Measurements from ENCODE around the gene SERPING1. TPM values are rescaled to one million over a fixed set of nuclear protein-coding genes. Genes with fewer than 3 reads are reported as not detected.

SERPING1 gene
- total RNA-seq, 1 experiment from 2014 or later, result not detected

- no peak for DNase-seq (ENCODE audit: unreplicated experiment)
- no TSS peak for BruUV-seq (replicated peaks)
- Mint-ChIP-seq H3K27ac (ENCODE audit: low read depth, unreplicated experiment) (no peak overlapping the region), H3K4me1 (ENCODE audit: insufficient read depth, unreplicated experiment) (peaks cover 5% of the 10 kb centered on the region), H3K27me3 (ENCODE audit: insufficient read depth, unreplicated experiment) (peaks cover 20% of the 10 kb centered on the region), H3K4me3 (ENCODE audit: unreplicated experiment) (no peak overlapping the region), H3K36me3 (ENCODE audit: insufficient read depth, unreplicated experiment) (peaks cover 8% of the 10 kb centered on the region), H3K9me3 (ENCODE audit: unreplicated experiment) (no peaks in the 10 kb centered on the region)
- no peak for TF ChIP-seq CTCF (IDR thresholded peaks at IDR 0.05; ENCODE audit: unreplicated experiment)
- intact Hi-C loops (cut with micrococcal nuclease), result no loop called here
- ChIA-PET CTCF (interaction anchor here (0.5 to 13.5 kb wide), 7 partner anchors 10 to 1130 kb away, joined by 3 to 198 read pairs (median 5); partner anchors contain the start of gene RTN4RL2), POLR2A (interaction anchor here (1.1 kb wide), 2 partner anchors 9 to 67 kb away, joined by 3 read pairs; partner anchors contain the start of gene UBE2L6)
These were observed 36.8 kb downstream of the SERPING1 start for GRCh38 chr11:57634311-57634710.

DNA sequence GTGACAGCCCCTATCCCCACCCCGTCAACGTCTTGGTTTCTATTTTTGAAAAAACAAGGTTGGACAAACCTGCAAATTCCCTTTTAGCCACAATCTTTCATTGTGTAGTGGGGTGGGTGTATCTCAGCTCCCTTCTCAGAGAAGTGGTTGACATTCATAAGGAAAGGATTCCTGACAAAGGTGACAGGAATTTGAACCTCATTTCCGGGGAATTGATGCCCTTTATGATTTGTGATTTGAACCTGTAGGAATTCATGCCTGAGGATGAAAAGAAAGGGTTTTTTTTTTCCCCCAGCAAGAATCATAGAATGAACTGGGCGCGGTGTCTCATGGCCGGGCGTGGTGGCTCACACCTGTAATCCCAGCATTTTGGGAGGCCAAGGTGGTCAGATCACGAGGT, 37.8 kb downstream of the SERPING1 start:
- no peak overlapping the region for H3K4me3 Mint-ChIP-seq (ENCODE audit: unreplicated experiment)

GRCh38 chr11:57637626-57638004, 40.1 kb downstream of the SERPING1 start:
- H3K36me3 Mint-ChIP-seq (ENCODE audit: insufficient read depth, unreplicated experiment), result peaks cover 24% of the 10 kb centered on the region
- peak overlapping the region; percentile 96 for H3K27ac Mint-ChIP-seq (ENCODE audit: low read depth, unreplicated experiment)
- BruUV-seq (replicated peaks), result no TSS peak
- TF ChIP-seq CTCF (IDR thresholded peaks at IDR 0.05; ENCODE audit: unreplicated experiment), result no peak
- peaks cover 5% of the 10 kb centered on the region for H3K4me1 Mint-ChIP-seq (ENCODE audit: insufficient read depth, unreplicated experiment)
- H3K4me3 Mint-ChIP-seq (ENCODE audit: unreplicated experiment), result peak overlapping the region; percentile 92
- no peaks in the 10 kb centered on the region for H3K27me3 Mint-ChIP-seq (ENCODE audit: insufficient read depth, unreplicated experiment)
- DNase-seq (ENCODE audit: unreplicated experiment), result no peak
- intact Hi-C loops (cut with micrococcal nuclease), result no loop called here
- POLR2A ChIA-PET, result interaction anchor here (1.3 to 1.6 kb wide), 2 partner anchors 69 to 108 kb away, joined by 3 to 4 read pairs; no protein-coding TSS in a partner anchor
- H3K9me3 Mint-ChIP-seq (ENCODE audit: unreplicated experiment), result no peaks in the 10 kb centered on the region
- CTCF ChIA-PET, result interaction anchor here (0.8 to 13.5 kb wide), 7 partner anchors 69 to 289 kb away, joined by 3 to 198 read pairs (median 5); partner anchors contain the start of genes RTN4RL2 and UBE2L6

More for the DNA sequence above, 37.8 kb downstream of the SERPING1 start:
- ChIA-PET CTCF (interaction anchor here (0.6 to 13.5 kb wide), 10 partner anchors 9 to 933 kb away, joined by 3 to 198 read pairs (median 4); partner anchors contain the start of genes RTN4RL2 and UBE2L6), POLR2A (interaction anchor here (1.1 kb wide), 2 partner anchors 9 to 68 kb away, joined by 3 read pairs; partner anchors contain the start of gene UBE2L6)
- Mint-ChIP-seq H3K36me3 (ENCODE audit: insufficient read depth, unreplicated experiment) (peaks cover 13% of the 10 kb centered on the region), H3K27ac (ENCODE audit: low read depth, unreplicated experiment) (no peak overlapping the region), H3K27me3 (ENCODE audit: insufficient read depth, unreplicated experiment) (peaks cover 20% of the 10 kb centered on the region), H3K9me3 (ENCODE audit: unreplicated experiment) (no peaks in the 10 kb centered on the region), H3K4me1 (ENCODE audit: insufficient read depth, unreplicated experiment) (peaks cover 5% of the 10 kb centered on the region)
- no peak for DNase-seq (ENCODE audit: unreplicated experiment)
- TF ChIP-seq CTCF (IDR thresholded peaks at IDR 0.05; ENCODE audit: unreplicated experiment), result no peak
- intact Hi-C loops (cut with micrococcal nuclease), result no loop called here
- no TSS peak for BruUV-seq (replicated peaks)

GRCh38 chr11:57638005-57638781, 40.7 kb downstream of the SERPING1 start:
- peak overlapping the region; percentile 96 for H3K27ac Mint-ChIP-seq (ENCODE audit: low read depth, unreplicated experiment)
- H3K36me3 Mint-ChIP-seq (ENCODE audit: insufficient read depth, unreplicated experiment), result peaks cover 24% of the 10 kb centered on the region
- POLR2A ChIA-PET, result interaction anchor here (0.7 to 4.2 kb wide), 5 partner anchors 15 to 181 kb away, joined by 3 to 31 read pairs (median 3); partner anchors contain the start of gene UBE2L6
- peaks cover 5% of the 10 kb centered on the region for H3K4me1 Mint-ChIP-seq (ENCODE audit: insufficient read depth, unreplicated experiment)
- no TSS peak for BruUV-seq (replicated peaks)
- H3K9me3 Mint-ChIP-seq (ENCODE audit: unreplicated experiment), result no peaks in the 10 kb centered on the region
- DNase-seq (ENCODE audit: unreplicated experiment), result peak; percentile 87
- no peaks in the 10 kb centered on the region for H3K27me3 Mint-ChIP-seq (ENCODE audit: insufficient read depth, unreplicated experiment)
- CTCF ChIA-PET, result interaction anchor here (0.5 to 13.5 kb wide), 12 partner anchors 7 to 293 kb away, joined by 3 to 315 read pairs (median 4); partner anchors contain the start of genes RTN4RL2 and UBE2L6
- intact Hi-C loops (cut with micrococcal nuclease), result no loop called here
- H3K4me3 Mint-ChIP-seq (ENCODE audit: unreplicated experiment), result peak overlapping the region; percentile 92
- no peak for TF ChIP-seq CTCF (IDR thresholded peaks at IDR 0.05; ENCODE audit: unreplicated experiment)
